B cell (primary cell): ENCODE measurements around the gene DGCR2.

ENCODE experiments used
- CTCF ChIP-seq: fragments of 200-600 bp; IDR thresholded peaks from one replicate; pipeline ENCODE4 v1.8.0; 2022; ENCODE audit warnings: antibody characterized with exemption, mild to moderate bottlenecking
- EZH2 ChIP-seq: IDR thresholded peaks from 2 replicates; pipeline ENCODE4 v1.6.1; 2012; ENCODE audit warnings: borderline replicate concordance, low read depth, mild to moderate bottlenecking, moderate library complexity, low read length; ENCODE audit not compliant: insufficient read depth, poor library complexity, severe bottlenecking

- TF ChIP-seq CTCF (no peak), EZH2 (no peak)
These were observed 134.4 kb downstream of the DGCR2 start for GRCh38 chr22:18987765-18988164.
